ENCODE measurements around the gene HOXA6. TPM values are rescaled to one million over a fixed set of nuclear protein-coding genes. Genes with fewer than 3 reads are reported as not detected.

The HOXA6 gene
- total RNA-seq, 1 donor, result 7.6 TPM

DNA sequence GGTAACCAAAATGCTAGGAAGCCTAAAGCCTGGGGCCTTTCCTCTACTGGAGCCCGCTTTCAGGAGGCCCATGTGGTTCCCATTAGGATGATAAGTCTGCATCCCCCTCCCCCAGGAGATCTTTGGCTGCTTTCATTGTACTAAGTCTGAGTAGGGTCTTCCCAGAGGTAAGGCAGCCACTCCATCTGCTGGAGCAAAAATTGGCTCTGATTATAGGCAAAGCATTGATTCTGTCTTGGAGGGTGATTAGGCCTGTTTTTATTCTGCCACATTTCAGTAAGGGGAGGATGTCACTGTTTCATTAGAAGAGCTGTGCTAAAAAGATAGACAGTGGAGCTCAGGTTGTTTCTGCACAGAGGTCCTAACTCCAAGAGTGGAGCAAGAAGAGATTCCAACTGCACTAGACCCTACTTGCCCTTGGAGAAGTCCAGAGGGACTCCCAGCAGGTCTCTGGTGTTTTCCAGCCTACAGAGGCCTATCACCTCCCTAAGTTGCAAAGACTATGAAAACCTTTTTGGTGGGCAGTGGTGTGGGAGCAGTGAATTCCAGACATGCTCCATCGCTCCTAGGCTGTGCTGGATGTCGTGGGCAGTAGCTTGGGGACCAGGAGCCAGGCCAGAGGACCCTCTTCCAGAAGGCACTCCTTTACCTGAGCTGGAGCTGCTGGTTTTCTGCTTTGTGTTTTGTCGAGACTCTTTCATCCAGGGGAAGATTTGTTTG lies 37.9 kb downstream of the HOXA6 start:
- H3K79me2 ChIP-seq (ENCODE audit: insufficient read depth, low read length), result peaks cover 18% of the 10 kb centered on the region
- no peaks in the 10 kb centered on the region for H3K36me3 ChIP-seq (ENCODE audit: insufficient read depth, low read length)
- H3K27ac ChIP-seq (ENCODE audit: low read depth, low read length), result no peak overlapping the region
- TF ChIP-seq, protein P1, sequence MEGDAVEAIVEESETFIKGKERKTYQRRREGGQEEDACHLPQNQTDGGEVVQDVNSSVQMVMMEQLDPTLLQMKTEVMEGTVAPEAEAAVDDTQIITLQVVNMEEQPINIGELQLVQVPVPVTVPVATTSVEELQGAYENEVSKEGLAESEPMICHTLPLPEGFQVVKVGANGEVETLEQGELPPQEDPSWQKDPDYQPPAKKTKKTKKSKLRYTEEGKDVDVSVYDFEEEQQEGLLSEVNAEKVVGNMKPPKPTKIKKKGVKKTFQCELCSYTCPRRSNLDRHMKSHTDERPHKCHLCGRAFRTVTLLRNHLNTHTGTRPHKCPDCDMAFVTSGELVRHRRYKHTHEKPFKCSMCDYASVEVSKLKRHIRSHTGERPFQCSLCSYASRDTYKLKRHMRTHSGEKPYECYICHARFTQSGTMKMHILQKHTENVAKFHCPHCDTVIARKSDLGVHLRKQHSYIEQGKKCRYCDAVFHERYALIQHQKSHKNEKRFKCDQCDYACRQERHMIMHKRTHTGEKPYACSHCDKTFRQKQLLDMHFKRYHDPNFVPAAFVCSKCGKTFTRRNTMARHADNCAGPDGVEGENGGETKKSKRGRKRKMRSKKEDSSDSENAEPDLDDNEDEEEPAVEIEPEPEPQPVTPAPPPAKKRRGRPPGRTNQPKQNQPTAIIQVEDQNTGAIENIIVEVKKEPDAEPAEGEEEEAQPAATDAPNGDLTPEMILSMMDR (IDR thresholded peaks at IDR 0.05; ENCODE audit: extremely low read depth, low read depth, low read length), result no peak
- DNase-seq (ENCODE audit: insufficient read length, low spot score, missing footprints), result peak; percentile 79
- no peaks in the 10 kb centered on the region for H3K9me3 ChIP-seq (ENCODE audit: low read depth, low read length)
- H3K4me3 ChIP-seq (ENCODE audit: insufficient read depth, low read length), result no peak overlapping the region
- no peak overlapping the region for H2AFZ ChIP-seq (ENCODE audit: low read length)
- no peaks in the 10 kb centered on the region for H3K27me3 ChIP-seq (ENCODE audit: insufficient read depth, low read length)
- peaks cover 46% of the 10 kb centered on the region for H3K4me1 ChIP-seq (ENCODE audit: insufficient read depth, low read length)
- H4K20me1 ChIP-seq (ENCODE audit: insufficient read depth, low read length), result peaks cover 5% of the 10 kb centered on the region
- no peak overlapping the region for H3K4me2 ChIP-seq (ENCODE audit: insufficient read depth, low read length)

DNA sequence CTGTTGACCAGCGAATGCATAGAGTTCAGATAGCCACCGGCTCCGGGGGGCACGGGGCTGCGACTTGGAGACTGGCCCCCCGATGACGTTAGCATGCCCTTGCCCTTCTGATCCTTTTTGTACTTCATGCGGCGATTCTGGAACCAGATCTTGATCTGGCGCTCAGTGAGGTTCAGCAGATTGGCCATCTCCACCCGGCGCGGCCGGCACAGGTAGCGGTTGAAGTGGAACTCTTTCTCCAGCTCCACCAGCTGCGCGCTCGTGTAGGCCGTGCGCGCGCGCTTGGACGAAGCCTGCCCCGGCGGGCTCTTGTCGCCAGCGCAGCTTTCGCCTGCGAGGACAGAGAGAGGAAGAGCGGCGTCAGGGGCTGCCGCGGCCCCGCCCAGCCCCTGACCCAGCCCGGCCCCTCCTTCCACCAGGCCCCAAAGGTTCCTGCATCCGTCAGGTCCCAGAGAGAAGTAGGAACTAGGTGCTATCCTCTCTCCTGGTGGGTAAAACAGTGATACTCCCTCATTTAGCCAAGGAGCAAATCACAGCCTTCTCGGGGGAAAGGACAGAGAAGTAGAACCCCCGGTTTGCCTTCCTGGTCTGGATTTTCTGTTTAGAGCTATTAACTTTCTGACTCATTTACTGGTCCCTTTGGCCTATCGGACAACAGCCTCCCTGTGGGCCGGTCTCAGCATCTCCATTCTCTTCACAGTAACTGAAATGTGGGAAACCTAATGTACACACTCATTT lies 39.0 kb downstream of the HOXA6 start:
- Histone ChIP-seq H3K79me2 (ENCODE audit: insufficient read depth, low read length) (peaks cover 12% of the 10 kb centered on the region), H3K4me2 (ENCODE audit: insufficient read depth, low read length) (peak overlapping the region; percentile 10), H3K27ac (ENCODE audit: low read depth, low read length) (no peak overlapping the region), H3K4me3 (ENCODE audit: insufficient read depth, low read length) (no peak overlapping the region), H3K27me3 (ENCODE audit: insufficient read depth, low read length) (no peaks in the 10 kb centered on the region), H3K9me3 (ENCODE audit: low read depth, low read length) (no peaks in the 10 kb centered on the region), H3K4me1 (ENCODE audit: insufficient read depth, low read length) (peaks cover 44% of the 10 kb centered on the region), H2AFZ (ENCODE audit: low read length) (no peak overlapping the region), H3K36me3 (ENCODE audit: insufficient read depth, low read length) (no peaks in the 10 kb centered on the region), H4K20me1 (ENCODE audit: insufficient read depth, low read length) (peaks cover 5% of the 10 kb centered on the region)
- DNase-seq (ENCODE audit: insufficient read length, low spot score, missing footprints), result peak; percentile 96
- TF ChIP-seq, protein P1 (IDR thresholded peaks at IDR 0.05; ENCODE audit: extremely low read depth, low read depth, low read length), result no peak

DNA sequence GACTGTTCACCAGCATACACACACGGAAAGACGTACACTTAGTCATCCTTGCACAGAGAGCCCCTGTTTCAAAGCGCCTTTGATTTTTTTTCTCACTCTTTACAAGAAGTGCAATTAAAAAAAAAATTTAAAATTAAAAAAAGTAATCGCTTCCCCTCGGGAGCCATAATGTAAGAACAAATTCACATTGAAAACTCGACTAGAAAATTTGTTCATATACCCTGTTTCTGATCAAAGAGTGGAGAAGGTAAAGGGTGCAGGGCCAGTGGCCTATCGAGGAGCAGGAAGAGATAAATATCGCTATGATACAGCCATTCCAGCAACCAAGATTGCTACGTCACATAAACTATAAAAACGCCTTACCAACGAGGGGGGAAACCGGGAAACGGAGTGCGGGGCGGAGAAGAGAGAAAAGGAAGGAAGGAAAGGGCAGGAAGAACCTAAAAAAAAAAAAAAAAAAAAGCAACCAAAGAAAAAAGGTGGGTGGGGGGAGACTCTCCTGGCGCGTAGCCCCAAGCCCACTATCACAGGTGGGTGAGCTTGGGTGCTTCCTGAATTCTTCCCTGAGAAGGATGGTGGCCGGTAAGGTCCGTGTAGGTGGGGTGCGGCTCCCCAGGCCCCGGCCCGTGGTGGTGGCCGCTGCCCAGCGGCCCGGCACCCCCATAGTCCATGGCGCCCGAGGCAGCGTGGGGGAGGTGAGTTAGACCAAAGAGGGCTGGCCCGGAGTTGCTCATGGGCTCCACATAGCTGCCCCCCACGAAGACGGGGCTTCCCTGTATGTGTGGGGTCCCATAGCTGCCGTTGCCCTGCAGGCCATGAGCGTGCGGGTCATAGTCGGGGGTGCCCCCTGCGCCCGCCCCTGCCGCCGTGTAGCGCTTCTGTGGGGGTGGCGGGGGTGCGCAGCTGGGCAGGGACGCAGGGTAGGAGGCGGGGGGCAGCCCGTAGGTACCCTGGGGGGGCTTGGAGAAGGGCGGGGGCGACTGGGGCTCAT lies 39.9 kb downstream of the HOXA6 start:
- H3K4me3 ChIP-seq (ENCODE audit: insufficient read depth, low read length), result no peak overlapping the region
- H3K4me1 ChIP-seq (ENCODE audit: insufficient read depth, low read length), result peaks cover 39% of the 10 kb centered on the region
- H2AFZ ChIP-seq (ENCODE audit: low read length), result no peak overlapping the region

More for the DNA sequence above, 39.9 kb downstream of the HOXA6 start:
- Histone ChIP-seq H3K36me3 (ENCODE audit: insufficient read depth, low read length) (no peaks in the 10 kb centered on the region), H3K9me3 (ENCODE audit: low read depth, low read length) (no peaks in the 10 kb centered on the region), H4K20me1 (ENCODE audit: insufficient read depth, low read length) (peaks cover 5% of the 10 kb centered on the region), H3K79me2 (ENCODE audit: insufficient read depth, low read length) (peaks cover 11% of the 10 kb centered on the region), H3K27me3 (ENCODE audit: insufficient read depth, low read length) (no peaks in the 10 kb centered on the region), H3K27ac (ENCODE audit: low read depth, low read length) (no peak overlapping the region), H3K4me2 (ENCODE audit: insufficient read depth, low read length) (no peak overlapping the region)
- TF ChIP-seq, protein P1 (IDR thresholded peaks at IDR 0.05; ENCODE audit: extremely low read depth, low read depth, low read length), result no peak
- peak; percentile 81 for DNase-seq (ENCODE audit: insufficient read length, low spot score, missing footprints)
